DMS153 (cell line): ENCODE measurements around the gene BAIAP2L2.
"Not testable (repeated sequence)": the region's sequence is repeated elsewhere in the genome, so short reads cannot be mapped to it uniquely, and the experiment has no call there.

Source experiments
- DNase-seq: peaks from one replicate; lab custom pipeline; 2025; lab: John Stamatoyannopoulos, UW

The BAIAP2L2 gene

GRCh38 chr22:38081636-38081940 lies 28.9 kb downstream of the BAIAP2L2 start:
- no peak for DNase-seq

DNA sequence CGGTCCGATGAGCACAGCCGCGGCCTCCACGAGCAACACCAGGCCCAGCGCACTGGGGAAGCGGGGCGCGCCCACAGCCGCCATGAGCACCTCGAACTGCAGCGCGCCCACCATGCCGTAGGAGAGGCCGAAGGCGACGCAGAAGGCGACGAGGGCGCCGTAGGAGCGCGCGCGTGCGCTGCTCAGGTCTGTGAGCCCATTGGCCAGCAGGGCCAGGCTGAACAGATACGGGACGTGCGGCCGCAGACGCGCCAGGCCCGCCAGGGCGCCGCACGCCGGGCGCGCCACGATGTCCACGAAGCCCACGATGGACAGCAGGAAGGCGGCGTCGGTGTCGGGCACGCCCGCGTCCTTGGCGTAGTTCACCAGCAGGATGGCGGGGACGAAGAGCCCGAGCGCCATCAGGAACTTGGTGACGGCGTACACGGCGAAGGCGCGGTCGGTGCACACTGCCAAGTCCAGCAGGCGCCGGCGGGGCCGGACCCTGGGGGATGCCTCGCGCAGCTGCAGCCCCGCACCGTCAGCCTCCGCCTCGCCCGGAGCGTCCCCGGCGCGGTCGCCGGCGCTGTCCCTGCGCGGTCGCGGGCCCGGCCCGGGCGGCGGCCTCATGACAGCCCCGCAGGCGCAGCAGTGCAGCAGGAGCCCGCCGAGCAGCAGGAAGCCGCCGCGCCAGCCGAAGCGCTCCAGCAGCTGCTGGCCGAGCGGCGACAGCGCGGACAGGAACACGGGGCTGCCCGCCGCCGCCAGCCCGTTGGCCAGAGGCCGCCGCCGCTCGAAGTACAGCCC lies 29.4 kb downstream of the BAIAP2L2 start:
- DNase-seq, result no peak

DNA sequence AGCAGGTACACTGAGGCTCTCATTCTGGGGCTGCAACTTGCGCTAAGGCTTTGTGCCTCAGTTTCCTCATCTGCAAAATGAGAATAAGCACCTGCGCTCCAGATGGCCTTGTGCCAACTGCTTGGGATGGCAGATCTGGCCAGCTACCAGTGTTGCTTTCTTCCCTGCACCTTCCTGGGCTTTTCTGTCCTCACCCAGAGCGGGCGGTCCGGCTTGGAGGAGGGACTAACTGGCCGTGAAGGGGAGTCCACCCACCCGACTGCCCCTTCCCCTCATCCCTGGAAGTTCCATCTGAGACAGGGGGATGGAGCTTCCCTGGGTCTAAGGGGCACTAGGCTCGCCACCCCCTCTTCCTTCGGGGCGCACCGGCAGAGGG lies 30.0 kb downstream of the BAIAP2L2 start:
- DNase-seq, result no peak

DNA sequence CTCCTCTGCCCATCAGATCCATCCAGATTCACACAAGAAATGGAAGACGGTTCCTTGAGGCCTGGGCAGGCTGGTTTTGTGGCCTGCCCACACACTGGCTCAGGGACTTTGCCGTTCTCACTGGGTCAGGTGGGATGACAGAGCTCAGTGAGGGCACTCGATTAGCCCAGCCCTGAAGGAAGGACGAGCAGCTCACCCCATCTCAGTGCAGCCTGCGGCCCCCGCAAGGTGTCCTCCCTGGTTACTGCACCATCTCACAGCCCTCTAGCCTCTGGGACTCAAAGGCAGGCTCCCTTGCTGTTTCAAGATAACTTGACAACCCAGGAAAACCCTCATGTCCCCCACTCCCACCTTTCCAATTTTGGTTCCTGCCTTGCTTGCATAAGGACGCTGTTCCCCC lies 30.7 kb downstream of the BAIAP2L2 start:
- DNase-seq, result no peak

DNA sequence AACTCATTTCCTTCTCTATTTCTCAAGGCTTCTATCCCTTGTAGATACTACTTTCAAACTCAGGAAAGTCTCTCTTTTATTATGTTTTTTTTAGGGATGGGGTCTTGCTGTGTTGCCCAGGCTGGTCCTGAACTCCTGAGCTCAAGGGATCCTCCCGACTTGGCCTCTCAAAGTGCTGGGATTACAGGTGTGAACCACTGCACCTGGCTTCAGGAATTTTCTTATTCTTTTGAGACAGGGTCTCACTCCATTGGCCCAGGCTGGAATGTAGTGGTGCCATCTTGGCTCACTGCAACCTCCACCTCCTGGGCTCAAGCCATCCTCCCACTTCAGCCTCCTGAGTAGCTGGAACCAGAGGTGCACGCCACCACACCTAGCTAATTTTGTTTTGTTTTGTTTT lies 31.3 kb downstream of the BAIAP2L2 start:
- not testable (repeated sequence) for DNase-seq

- no peak for DNase-seq
These were observed 32.2 kb downstream of the BAIAP2L2 start for GRCh38 chr22:38078046-38078840.

DNA sequence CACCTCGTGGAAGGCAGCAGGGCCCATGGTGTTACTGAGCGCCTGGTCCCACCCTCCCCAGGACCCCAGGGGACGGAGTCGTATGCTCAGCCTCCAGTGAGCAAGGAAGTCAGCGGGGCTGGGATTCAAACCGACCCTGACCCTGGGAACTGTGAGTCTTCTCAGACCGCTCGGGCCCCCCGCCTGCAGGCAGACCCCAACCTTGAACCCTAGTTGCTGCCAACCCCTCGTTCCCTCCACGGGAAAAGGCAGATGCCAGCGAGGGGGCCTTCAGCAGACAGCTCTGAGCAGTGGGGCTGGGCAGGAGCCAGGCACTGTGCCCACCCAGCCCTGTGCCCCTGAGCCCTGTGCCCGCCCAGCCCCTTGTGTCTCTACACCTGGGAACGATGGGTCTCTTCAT lies 32.9 kb downstream of the BAIAP2L2 start:
- DNase-seq, result no peak

- DNase-seq, result no peak
These were observed 33.4 kb downstream of the BAIAP2L2 start for GRCh38 chr22:38077096-38077495.

DNA sequence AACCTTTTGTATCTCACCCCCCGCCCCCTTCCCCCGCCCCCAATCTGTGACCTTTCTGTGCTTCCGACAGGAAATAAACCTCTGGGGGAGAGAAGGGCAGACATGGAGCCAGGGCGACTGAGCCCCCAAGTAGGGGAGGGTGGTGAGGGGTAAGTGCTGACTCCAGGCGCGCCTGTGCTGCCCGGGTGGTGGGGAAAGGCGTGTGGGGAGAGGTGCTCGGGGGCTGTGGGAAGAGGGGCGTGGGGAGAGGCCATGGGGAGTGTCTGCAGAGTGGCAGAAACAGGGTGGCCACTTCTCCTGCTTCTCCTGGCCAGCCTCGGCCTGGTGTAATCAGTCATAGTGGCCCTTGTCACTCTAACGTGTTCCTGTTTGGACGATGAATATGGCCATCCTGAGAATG lies 34.5 kb downstream of the BAIAP2L2 start:
- no peak for DNase-seq

DNA sequence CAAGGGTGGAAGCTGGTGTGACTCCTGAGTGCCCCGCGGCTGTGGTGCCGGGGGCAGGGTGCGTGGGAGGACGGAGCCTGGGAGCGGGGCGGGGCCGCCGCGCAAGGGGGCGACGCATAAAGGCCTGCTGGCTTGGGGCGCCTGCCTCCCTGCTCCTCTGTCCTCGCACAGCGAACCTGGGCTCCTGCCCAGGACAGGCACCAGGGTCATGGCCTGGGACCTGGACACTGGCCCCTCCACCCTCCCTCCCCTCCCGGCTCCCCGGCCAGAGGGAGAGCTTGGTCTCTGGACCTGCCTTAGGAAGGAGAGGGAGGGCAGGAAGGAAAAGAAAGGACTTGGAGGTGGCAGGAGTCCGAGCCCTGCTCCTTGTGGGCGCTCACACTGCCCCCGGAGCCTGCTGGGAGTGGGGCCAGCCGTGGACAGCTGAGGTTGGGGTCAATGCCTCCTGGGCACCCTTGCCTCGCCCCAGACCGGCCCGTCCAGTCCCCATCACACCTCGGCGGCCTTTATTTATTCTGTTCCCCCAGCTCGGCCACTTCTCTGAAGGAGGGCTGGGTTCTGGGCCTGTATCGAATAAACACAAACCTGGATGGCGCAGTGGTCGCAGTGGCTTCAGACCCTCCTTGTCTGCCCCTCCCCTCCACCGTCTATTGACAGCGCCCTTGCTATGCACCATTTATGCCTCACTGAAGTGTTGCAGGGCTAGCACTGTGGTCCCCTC lies 35.2 kb downstream of the BAIAP2L2 start:
- no peak for DNase-seq

GRCh38 chr22:38074181-38075104 lies 36.0 kb downstream of the BAIAP2L2 start:
- DNase-seq, result no peak

DNA sequence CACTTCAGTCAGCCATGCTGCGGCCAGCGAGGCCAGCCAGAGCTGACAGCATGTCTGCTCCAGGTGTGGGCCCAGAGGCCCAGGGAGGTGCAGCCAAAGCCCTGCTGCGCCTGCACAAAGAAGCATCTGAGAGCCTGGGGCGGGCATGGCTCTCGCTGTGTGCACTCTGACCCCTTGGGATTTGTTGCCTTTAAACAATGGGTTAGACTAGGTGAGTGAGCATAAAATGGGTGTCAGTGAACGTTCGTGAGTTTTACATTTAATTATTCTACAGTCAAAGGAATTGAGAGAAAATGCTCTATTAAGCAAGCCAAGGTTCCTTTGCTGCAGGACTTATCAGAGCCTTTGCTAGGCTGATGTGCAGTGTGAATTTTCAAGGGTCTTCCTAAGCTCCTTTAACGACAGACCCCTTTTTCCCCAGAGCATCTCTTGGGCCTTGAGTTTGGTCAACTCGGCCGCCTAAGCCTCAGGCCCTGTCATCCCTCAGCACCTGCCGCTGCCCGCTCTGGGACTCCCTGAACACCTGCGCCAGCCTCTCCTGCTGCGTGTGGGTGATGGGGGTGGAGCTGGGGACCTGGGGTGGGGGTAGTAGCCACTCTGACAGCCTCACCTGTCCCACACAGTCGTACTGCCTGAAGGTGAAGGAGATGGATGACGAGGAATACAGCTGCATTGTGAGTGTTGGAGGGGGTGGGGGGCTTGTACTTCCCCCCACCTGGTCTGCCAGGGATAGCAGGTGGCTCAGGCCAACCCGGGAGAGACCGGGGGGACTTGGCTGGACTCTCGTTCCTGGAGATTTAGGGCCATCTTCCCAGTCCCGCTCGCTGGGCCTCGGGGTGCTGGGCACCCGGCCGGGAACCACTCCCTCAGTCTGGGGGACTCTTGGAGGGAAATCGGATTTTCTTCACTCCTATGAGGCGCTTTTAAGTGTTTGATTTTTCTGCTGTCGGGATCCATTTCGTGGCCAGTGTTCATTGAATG lies 37.0 kb downstream of the BAIAP2L2 start:
- DNase-seq, result no peak

GRCh38 chr22:38072322-38073149 lies 37.9 kb downstream of the BAIAP2L2 start:
- no peak for DNase-seq

- DNase-seq, result no peak
These were observed 38.8 kb downstream of the BAIAP2L2 start for GRCh38 chr22:38071421-38072321.

DNA sequence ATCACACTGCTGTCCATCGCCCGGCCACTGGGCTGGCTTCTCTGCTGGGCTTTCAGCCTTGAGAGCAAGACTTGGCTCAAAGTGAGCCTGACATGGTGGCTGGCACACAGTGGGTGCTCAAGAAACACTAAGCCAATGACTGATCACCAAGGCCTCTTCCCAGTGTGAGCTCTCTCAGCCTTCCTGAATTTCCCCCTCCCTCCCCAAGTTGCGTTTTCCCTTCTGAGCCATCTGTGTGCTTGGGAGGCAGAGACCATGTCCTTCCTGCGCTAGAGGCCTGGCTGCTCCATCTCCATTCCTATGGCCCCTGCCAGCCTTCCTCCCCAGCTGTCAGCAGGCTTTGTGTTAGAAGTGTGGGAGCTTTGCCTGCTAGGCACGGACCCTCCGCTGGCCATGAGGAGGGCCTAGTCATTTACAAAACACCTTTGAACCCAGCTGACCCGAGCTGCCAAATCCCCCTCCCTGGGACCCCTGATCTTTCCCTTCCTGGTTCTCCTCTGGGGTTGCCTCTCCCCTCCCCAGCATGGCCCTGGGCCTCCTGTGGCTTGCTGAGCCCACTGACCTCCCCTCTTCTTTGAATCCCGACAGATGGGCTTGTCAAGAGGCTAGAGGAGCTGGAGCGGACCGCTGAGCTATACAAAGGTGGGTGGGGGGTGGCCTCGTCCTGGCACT lies 40.1 kb downstream of the BAIAP2L2 start:
- DNase-seq, result no peak

GRCh38 chr22:38069372-38070249 lies 40.9 kb downstream of the BAIAP2L2 start:
- no peak for DNase-seq
